ENCODE results near the gene ADRM1.

ADRM1 gene, protein sequence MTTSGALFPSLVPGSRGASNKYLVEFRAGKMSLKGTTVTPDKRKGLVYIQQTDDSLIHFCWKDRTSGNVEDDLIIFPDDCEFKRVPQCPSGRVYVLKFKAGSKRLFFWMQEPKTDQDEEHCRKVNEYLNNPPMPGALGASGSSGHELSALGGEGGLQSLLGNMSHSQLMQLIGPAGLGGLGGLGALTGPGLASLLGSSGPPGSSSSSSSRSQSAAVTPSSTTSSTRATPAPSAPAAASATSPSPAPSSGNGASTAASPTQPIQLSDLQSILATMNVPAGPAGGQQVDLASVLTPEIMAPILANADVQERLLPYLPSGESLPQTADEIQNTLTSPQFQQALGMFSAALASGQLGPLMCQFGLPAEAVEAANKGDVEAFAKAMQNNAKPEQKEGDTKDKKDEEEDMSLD

DNA sequence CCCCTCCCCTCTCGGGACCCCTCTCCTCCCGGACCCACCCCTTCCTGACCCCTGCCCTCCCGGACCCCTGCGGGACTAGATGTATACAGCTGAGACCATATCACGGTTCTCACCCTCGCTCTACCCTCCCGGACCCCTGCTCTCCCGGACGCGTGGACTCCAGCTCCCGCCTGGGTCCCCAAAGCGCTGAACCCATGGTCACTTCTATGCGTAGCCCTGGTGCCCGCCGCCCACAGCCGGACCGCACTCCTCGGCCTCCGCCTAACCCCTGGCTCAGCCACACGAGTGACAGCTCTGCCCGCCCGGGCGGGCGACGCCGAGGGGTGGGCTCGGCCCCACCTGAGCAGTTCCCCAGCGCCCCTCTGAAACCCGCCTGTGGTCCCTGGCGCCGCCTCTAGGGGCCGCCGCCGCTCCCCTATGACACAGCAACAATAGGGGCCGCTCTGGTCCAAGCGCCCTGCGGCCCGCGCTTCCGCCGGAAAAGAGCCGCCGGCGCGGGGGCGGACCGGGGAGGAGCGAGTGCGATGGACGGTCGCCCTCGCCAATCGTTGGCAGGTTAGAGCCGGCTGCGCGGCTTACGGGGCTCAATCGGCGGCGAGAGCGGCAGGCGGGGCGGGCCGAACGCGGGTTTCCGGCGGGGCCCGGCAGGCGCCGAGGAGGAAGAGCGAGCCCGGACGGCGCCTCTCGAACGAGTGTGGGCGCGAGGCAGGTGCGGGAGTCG lies at the start of gene ADRM1:
TSS of gene ADRM1 (plus strand) at position 657 of the 721 bp plus-strand sequence. CDS start 572 bp downstream, outside the sequence.
- peak; percentile 96 for DNase-seq

DNA sequence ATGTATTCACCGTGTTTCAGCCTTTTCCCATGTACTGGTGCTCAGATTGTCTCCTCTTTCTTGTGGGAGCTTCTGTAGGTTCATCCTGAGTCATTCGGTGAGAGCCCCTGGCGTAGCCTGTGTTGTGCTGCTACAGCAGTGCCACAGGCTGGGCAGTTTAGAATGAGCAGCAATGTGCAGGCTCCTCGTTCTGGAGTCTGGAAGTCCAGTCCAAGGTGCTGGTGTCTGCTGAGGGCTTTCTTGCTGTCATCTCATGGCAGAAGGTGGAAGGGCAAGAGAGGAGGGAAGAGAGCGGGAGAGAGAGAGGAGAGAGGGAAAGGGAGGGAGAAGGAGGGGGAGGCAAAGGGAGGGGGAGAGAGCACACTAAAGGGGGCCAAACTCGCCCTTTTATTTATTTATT lies 49.4 kb upstream of the ADRM1 start:
- DNase-seq = no peak

DNA sequence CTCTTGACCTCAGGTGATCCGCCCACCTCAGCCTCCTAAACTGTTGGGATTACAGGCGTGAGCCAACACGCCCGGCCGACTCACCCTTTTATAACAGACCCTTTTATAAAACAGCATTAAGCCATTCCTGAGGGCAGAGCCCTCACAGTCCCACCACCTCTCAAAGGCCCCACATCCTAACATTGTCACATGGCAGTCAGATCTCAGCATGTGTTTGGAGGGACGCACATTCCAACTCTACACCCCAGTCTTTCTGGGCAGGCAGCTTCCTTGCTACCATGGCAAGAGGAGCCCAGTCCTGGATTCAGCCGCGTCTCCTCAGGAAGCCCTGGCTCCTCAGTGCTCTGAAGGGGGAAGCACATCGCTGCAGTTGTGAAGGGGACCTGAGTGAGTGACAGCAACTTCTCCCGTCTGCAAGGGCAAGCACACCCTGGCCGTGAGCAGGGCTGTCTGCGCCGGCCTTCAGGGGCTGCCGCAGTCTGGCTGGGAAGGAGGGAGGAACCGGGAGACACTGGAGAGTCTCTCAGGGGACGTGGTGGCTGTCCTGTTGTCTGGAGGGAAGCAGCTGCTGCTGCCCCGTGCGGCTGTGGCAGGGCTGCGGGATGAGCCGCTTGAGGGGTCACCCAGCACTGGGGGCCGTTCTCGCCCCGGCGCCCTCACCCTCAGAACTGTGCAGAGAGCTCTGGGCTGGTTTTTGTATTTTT lies 48.6 kb upstream of the ADRM1 start:
- no peak for DNase-seq

DNA sequence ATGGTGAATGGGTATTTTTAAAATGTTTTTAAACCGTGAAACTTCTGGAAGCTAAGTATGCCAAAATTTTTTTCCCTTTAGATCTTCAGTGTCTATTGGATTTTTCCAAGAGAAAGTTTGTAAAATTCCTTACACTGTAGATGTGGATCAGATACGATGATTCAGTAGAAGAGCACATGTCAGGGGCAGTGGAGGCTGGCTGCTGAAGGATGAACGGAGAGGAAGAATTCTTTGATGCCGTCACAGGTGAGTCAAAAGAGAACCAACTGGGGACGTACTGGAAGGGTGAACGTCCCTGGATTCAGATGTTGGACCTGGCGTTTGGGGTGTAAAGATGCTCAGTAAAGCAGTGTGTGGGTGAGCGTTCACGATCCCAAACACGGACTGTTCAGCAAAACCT lies 46.8 kb upstream of the ADRM1 start:
- DNase-seq = no peak

DNA sequence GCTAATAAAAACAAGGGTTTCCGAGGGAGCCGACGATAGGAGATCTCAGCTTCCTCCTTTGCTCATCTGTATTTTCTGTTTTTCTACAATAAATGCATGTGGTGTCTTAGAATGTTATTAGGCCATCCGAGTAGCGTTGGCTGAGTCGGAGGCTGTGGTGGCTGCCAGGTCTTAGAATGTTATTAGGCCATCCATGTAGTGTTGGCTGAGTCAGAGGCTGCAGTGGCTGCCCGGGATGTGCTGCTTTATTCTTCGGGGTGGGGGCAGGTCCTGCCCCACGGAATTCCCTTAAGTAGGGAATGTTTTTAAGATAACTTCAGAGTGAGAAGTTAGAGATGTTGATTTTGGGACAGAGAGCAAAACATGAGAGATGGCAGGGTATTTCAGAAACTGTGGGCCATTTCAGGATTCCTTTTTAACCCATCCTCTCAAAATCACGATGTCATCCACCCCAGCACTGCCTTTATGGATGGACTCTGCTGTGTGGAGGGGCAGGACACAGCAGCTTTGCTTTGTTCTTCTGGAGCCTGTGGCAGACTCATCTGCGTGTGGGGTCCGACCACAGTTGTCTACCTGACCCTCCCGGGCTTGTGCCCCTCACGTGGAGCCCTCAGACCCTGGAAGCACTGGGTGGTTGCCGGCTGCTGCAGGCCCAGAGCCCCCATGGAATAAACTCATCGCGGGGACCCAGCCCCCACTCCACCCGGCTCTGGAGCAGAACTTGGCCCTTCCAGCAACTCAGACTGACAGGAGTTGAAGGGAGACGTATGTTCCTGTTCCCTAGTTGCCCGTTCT lies 44.1 kb upstream of the ADRM1 start:
- no peak for DNase-seq

DNA sequence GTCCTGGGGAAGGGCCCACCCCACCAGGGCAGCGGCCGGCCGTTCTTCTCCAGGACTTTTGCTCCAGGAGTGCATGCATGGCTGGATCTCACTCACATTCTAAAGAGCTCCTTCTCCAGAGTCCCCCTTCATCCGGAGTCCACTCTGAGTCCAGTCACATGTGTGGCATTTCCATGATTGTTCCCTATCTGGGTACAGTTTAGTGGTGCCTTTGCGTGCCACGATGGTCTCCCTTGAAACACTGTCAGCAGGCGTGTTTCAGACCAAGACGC lies 43.6 kb upstream of the ADRM1 start:
- DNase-seq = no peak

DNA sequence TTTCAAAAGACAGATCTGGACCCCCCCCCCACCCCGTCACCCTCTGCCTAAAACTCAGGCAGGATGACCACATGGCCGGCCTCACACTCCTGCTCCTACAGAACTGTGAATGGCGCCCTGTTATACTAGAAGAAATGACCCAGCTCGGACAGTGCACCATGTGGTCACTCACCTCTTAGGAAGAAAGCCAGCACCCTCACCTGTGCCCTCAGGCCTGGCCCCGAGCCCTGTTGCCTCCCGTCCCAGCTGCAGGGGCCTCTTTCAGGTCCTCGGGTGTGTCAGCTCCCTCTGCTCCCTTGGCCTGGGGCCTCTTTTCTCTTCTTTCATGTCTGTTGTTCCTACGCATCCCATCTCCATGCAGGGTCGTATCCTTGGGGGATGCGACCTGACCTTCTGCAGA lies 40.7 kb upstream of the ADRM1 start:
- DNase-seq = no peak

DNA sequence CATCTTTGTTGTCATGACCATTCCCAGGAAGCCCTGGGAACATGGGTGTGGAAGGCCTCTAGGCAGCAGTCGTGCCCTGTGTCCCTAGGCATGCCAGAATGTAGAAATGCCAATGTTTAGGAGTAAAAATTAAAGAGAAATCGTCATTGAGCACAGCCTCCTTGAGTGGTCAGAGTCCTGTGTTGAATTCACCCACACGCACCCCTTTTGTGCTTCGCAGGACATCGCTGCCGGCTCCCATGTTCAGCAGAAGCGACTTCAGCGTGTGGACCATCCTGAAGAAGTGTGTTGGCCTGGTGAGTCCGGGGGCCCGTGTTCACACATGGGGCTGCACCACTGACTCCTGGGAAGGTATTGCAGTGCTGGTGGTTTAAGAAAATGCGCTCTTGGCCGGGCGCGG lies 39.4 kb upstream of the ADRM1 start:
- DNase-seq = no peak

DNA sequence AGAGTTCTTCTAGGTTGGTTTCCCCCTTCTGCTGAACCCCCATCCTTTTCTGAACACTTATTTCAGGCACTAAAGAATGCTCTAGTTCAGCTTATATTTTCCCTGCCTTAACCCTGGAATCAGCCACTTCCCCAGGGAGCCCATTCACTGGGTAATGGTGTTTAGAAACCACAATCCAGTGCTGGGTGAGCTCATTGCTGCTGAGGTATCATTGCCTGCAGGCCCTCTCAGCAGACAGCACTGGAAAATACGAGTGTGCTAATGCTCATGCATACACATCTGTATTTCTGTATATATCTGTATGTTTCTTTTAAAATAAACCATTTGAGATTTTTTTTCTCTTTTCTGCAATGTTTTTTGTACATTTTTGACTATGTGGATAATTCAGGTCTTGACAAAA lies 37.4 kb upstream of the ADRM1 start:
- DNase-seq = no peak

DNA sequence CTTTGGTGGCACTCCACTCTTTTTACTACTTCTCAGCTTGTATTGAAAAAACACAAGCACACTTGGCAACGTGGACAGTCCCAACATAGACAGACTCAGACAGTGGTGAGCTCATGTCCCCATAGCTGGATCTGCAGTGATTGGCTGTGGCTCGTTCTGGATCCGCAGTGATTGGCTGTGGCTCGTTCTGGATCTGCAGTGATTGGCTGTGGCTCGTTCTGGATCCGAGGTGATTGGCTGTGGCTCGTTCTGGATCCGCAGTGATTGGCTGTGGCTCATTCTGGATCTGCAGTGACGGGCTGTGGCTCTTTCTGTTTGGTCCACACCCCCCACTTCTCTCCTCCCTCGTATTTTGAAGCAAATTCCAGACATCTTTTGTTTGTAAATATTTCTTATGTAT lies 36.5 kb upstream of the ADRM1 start:
- no peak for DNase-seq

DNA sequence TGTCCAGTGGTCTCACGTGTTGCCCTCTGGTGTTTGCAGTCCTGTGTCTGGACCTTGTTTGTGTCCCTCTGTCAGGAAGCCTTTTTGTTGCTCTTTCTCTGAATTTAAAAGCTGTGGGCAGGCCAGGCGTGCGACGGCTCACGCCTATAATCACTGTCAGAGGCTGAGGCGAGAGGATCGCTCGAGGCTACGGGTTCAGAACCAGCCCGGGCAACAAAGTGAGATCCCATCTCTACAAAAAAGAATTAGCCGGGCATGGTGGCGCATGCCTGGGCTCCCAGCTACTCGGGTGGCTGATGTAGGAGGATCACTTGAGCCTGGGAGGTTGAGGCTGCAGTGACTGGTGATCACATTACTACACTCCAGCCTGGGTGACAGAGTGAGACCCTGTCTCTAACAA lies 35.9 kb upstream of the ADRM1 start:
- no peak for DNase-seq

DNA sequence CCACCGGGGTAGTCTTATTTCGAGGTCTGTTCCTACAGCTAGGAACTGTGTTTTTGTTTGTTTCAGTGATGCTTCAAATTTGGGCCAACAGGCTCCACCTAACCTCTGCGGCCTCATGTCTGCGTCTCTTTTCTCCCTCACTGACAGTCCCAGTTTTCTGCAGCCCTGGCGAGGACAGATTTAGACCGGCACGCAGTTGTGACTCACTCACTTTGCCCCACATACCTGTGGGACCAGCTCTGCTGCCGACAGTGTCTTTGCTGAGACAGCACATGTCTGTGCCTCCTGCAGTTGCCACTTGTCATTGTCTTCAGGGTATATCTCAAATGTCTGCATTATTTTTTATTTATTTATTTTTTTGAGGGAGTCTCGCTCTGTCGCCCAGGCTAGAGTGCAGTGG lies 35.3 kb upstream of the ADRM1 start:
- no peak for DNase-seq

DNA sequence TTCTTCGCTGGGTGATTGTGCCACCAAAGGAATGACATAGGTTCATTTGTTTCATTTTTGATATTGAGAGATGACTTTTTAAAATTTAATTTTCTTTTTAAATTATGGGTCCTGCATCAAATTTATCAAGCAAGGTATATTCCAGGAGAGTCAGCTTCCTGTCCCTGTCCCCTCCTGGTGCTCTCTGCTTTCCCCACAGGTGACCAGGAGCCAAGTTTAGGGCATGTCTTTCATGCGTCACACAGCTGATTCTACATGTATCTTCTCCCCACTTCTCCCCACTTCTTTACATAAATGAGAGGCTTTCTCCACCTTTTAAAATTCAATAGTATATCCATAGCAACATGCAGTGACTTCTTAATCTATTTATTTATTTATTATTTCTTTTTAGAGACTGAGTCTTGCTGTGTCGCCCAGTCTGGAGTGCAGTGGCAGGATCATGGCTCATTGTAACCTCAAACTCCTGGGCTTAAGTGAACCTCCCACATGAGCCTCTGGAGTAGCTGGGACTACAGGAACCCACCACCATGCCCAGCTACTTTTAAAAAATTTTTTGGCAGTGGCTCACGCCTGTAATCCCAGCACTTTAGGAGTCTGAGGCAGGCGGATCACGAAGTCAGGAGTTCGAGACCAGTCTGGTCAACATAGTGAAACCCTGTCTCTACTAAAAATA lies 34.4 kb upstream of the ADRM1 start:
- no peak for DNase-seq

DNA sequence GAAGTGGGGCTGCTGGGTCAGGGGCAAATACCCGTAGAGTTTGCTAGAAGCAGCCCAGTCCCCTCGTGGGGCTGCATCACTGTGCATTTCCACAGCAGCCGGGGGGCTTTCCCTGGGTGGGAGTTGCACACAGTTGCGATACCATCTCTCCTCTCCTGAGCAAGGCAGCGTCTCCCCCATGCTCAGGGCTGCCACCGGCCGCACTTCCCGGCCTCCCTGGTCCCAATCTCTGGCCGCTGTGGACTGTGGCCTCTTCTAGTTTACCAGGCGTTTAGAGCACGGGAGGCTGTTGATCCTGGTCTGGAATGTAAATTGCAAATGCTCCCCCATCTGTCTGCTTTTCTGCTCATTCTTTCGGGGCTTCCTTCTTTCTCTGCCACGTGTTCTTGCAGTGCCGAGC lies 33.4 kb upstream of the ADRM1 start:
- no peak for DNase-seq

DNA sequence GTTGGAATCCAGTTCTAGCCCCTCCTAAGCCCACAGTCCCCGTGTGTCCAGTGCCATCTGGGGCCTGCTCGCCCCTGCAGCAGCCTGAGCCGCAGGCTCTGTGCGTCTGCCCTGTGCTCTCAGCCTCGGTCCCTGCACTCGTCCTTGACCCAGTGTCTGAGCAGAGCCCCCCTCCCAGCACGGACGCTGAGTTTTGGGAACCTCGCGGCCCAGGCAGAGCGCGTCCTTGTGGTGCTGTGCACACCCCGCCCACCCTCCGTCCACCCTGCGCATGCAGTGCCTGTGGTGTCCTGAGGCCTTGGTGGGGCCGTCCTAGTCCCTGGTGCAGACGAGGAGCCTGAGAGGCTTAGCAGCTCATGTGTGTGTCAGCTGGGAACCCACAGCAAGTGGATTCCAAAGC lies 32.9 kb upstream of the ADRM1 start:
- DNase-seq = no peak

DNA sequence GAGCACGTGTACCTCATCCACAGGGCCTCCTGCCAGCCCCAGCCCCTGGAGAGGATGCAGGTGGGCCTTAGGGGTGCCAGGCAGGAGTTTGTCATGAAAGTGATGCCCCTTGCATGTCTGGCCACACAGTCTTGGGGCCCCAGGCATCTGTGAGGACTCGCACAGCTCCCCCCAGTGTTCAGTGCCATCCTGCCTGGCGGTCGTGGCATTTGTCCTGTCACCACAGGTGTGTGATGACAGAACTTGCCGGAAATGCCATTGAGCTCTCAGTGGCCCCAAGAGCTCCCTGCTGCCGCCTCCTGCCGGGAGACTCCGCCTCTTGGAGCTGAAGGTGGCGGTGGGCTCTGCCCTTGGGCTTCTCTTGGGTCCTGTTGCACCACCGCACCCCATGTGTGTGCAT lies 30.6 kb upstream of the ADRM1 start:
- no peak for DNase-seq

DNA sequence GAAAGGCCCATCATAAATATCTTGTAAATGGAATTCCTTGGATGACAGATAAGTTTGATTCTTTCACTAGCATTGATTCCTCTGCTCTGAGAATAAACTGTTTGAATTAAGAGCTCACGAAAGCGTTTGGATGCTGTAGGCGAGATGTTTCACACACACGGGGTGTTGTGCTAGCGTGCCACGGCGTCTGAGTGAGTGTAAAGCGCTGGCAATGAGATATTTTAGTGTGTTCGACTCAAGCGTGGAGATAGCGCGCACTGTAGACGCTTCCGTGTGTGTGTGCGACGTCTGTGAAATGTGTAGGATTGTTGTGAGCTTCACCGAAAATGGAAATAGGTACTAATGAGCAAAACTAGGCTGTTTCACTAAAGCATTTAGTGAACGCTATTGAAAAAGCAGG lies 29.4 kb upstream of the ADRM1 start:
- no peak for DNase-seq

DNA sequence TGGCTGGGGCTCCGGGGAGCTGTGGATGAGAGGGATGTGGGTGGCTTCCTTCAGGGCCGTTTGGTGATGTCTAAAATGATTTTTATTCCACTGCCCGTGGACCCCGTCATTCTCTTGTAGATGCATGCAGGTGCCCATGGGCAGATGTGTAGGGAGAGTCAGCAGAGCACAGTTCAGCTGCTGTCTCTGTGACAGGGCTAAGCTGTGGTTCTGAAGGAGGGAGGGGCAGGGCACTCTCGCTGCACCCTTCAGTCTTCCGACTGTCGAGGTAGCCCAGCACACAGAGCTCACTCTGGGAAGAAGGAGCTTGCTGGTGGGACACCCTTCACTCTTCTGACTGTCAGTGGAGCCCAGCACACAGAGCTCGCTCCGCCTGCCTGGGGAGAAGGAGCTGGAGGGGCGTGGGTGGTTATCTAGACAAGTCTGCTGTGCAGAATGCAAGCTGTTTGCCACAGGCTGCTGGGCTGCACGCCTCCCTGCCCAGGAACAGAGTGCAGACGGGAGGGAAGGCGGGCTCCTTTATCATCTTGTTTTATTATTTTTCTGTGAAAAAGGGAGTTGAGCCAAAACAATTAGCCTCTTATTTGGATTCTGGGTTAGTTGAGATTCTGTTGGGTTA lies 28.4 kb upstream of the ADRM1 start:
- no peak for DNase-seq

DNA sequence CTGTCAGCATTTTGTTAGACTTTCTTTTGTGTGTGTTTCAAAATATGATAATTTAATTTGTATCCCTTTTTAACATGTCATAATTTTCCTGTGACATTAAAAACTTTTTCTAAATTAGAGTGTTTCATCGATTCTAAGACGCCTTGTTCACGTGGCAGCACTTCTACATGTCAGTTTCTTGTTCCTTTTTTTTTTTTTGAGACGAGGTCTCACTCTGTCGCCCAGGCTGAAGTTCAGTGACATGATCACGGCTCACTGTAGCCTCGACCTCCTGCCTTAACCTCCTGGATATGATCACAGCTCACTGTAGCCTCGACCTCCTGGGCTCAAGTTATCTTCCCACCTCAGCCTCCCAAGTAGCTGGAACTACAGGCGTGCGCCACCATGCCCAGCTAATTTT lies 27.6 kb upstream of the ADRM1 start:
- no peak for DNase-seq

DNA sequence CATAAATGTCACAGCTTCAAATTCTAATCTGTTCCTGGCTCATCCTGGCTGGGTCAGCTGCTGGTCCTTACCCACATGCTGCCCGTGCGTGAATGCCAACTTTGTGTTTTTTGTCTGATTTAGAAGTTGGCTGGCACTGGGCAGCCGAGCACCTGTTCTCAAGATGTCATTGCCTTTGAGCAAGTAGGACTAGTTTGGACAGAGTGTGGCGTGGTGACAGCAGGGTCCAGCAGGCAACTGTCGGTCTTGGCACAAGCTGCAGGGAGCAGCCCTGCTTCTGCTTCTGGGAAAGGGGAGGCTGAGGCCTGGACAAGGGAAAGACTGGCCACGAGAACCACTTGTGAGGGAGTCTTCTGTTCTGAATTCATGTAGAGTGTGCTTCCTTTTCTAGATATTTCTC lies 26.4 kb upstream of the ADRM1 start:
- DNase-seq = no peak

DNA sequence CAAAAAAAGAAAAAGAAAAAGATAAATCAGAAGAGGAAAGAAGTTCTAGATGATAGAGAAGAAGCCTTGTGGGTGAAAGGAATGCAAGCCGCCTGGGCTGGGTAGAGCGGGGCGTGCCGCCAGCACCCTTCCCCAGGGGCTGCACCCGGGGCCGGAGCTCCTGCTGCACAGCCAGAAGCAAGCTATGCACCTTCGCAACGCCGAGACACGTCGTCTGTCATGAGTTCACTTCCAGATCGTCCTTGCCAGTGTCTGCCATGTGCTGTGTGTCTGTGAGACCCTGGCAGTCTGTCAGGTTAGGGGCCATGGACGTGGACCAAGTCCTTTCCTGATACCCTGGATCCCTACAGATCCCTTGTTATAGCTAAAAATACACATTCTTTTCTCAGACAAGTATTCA lies 25.5 kb upstream of the ADRM1 start:
- DNase-seq = no peak

DNA sequence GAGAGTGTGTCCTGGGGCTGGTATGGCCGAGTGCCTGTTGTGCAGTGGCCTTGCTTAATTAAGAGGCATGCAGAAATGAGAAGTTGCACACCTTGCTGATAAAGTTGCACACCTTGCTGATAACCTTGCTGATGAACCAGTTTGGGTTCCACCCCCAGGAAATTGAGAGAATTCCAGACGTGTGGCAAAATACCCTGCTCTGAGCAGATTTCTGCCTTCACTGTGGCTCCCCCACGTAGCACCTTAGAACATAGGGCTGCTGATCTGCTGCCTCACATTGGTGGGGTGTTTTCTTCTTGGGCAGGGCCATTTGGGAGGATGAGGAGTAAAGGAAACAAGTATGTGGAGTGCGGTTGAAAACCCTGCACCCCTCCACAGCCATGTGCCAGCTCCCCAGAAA lies 22.5 kb upstream of the ADRM1 start:
- DNase-seq = no peak
